ENCODE results near the gene CITED4. TPM values are rescaled to one million over a fixed set of nuclear protein-coding genes. Genes with fewer than 3 reads are reported as not detected.

Gene CITED4
- total RNA-seq, 4 donors from 2014 or later, result 7.6 to 30.1 (median 16.5) TPM

GRCh38 chr1:40907899-40908298 lies 45.7 kb upstream of the CITED4 start:
- DNase-seq, result no peak
- Histone ChIP-seq H3K4me1 (no peaks in the 10 kb centered on the region), H3K27me3 (no peaks in the 10 kb centered on the region), H3K9me3 (no peaks in the 10 kb centered on the region), H3K36me3 (no peaks in the 10 kb centered on the region), H3K27ac (no peak overlapping the region), H3K4me3 (no peak overlapping the region)
- in situ Hi-C loops (cut with MboI; ENCODE audit: low pct_ligation_motif_present in 1 of 4, low pct_unique_long_range_greater_than_20kb in 1 of 4, low sequenced_read_pairs in 3 of 4) (no loop called here), intact Hi-C loops (cut with DNase I; ENCODE audit: low total_unique reads) (no loop called here)
- TF ChIP-seq EP300 (IDR thresholded peaks at IDR 0.05; ENCODE audit: low read depth) (no peak), POLR2A (IDR thresholded peaks at IDR 0.05) (no peak), CTCF (IDR thresholded peaks at IDR 0.05) (no peak), POLR2AphosphoS5 (IDR thresholded peaks at IDR 0.05) (no peak)
- WGBS, 2 donors (ENCODE audit: low coverage in 1 of 2), result 87 to 95% methylated on average over 4 of the region's 4 CpGs

GRCh38 chr1:40906781-40907400 lies 44.7 kb upstream of the CITED4 start:
- no peak for TF ChIP-seq CTCF (IDR thresholded peaks at IDR 0.05)
- TF ChIP-seq EP300 (IDR thresholded peaks at IDR 0.05; ENCODE audit: low read depth), result no peak
- TF ChIP-seq POLR2AphosphoS5 (IDR thresholded peaks at IDR 0.05), result no peak
- TF ChIP-seq POLR2A (IDR thresholded peaks at IDR 0.05), result no peak
- H3K27ac ChIP-seq, result no peak overlapping the region
- WGBS, 2 donors (ENCODE audit: low coverage in 1 of 2), result 52 to 72% methylated on average over 3 of the region's 3 CpGs
- DNase-seq, result no peak
- no peaks in the 10 kb centered on the region for H3K36me3 ChIP-seq
- H3K4me3 ChIP-seq, result no peak overlapping the region
- no peaks in the 10 kb centered on the region for H3K27me3 ChIP-seq
- H3K9me3 ChIP-seq, result no peaks in the 10 kb centered on the region
- H3K4me1 ChIP-seq, result no peaks in the 10 kb centered on the region
- in situ Hi-C loops (cut with MboI; ENCODE audit: low pct_ligation_motif_present in 1 of 4, low pct_unique_long_range_greater_than_20kb in 1 of 4, low sequenced_read_pairs in 3 of 4) (no loop called here), intact Hi-C loops (cut with DNase I; ENCODE audit: low total_unique reads) (no loop called here)

- H3K36me3 ChIP-seq, result no peaks in the 10 kb centered on the region
- intact Hi-C loops (cut with DNase I; ENCODE audit: low total_unique reads) (no loop called here), in situ Hi-C loops (cut with MboI; ENCODE audit: low pct_ligation_motif_present in 1 of 4, low pct_unique_long_range_greater_than_20kb in 1 of 4, low sequenced_read_pairs in 3 of 4) (no loop called here)
- no peak for TF ChIP-seq POLR2AphosphoS5 (IDR thresholded peaks at IDR 0.05)
- TF ChIP-seq EP300 (IDR thresholded peaks at IDR 0.05; ENCODE audit: low read depth), result no peak
- no peak for TF ChIP-seq POLR2A (IDR thresholded peaks at IDR 0.05)
- no peak for TF ChIP-seq CTCF (IDR thresholded peaks at IDR 0.05)
- no peak for DNase-seq
- no peak overlapping the region for H3K27ac ChIP-seq
- no peaks in the 10 kb centered on the region for H3K27me3 ChIP-seq
- 72 to 86% methylated on average over 4 of the region's 4 CpGs for WGBS, 2 donors (ENCODE audit: low coverage in 1 of 2)
- no peaks in the 10 kb centered on the region for H3K9me3 ChIP-seq
- H3K4me3 ChIP-seq, result no peak overlapping the region
- no peaks in the 10 kb centered on the region for H3K4me1 ChIP-seq
These were observed 42.9 kb upstream of the CITED4 start for GRCh38 chr1:40905061-40905460.

GRCh38 chr1:40903106-40903505 lies 40.9 kb upstream of the CITED4 start:
- no peak overlapping the region for H3K27ac ChIP-seq
- no peaks in the 10 kb centered on the region for H3K36me3 ChIP-seq
- 90% methylated on average over 1 of the region's 1 CpG for WGBS, 2 donors (ENCODE audit: low coverage in 1 of 2)
- H3K4me1 ChIP-seq, result peaks cover 0 to 3% (median 0%) of the 10 kb centered on the region in 4 donors
- intact Hi-C loops (cut with DNase I; ENCODE audit: low total_unique reads) (no loop called here), in situ Hi-C loops (cut with MboI; ENCODE audit: low pct_ligation_motif_present in 1 of 4, low pct_unique_long_range_greater_than_20kb in 1 of 4, low sequenced_read_pairs in 3 of 4) (no loop called here)
- no peak for DNase-seq
- H3K4me3 ChIP-seq, result no peak overlapping the region
- H3K27me3 ChIP-seq, result no peaks in the 10 kb centered on the region
- TF ChIP-seq POLR2A (IDR thresholded peaks at IDR 0.05) (no peak), EP300 (IDR thresholded peaks at IDR 0.05; ENCODE audit: low read depth) (no peak), POLR2AphosphoS5 (IDR thresholded peaks at IDR 0.05) (no peak), CTCF (IDR thresholded peaks at IDR 0.05) (no peak)
- no peaks in the 10 kb centered on the region for H3K9me3 ChIP-seq

Measured in transverse colon (tissue), 4 donors.